ENCODE results near the gene CCDC188. TPM values are rescaled to one million over a fixed set of nuclear protein-coding genes. Genes with fewer than 3 reads are reported as not detected.

Gene CCDC188
- total and polyA plus RNA-seq, 9 of the 15 experiments (the other 6 are each of a cell fraction or from before 2014, with no cell fraction given) = not detected

- TF ChIP-seq ZBTB40 (IDR thresholded peaks at IDR 0.05) (no peak), ZBTB40 (CRISPR knock-in tag; IDR thresholded peaks at IDR 0.05) (0 out of 2 replicates have a peak, but pooled peaks have one; percentile 27), YY1 (IDR thresholded peaks at IDR 0.05; ENCODE audit: borderline replicate concordance in 1 of 3, control insufficient read depth in 1 of 3, extremely low read depth in 1 of 3, insufficient read depth in 3 of 3, insufficient read length in 1 of 3, insufficient replicate concordance in 2 of 3, low read depth in 1 of 3, low read length in 2 of 3) (no peak), FOXP1 (CRISPR knock-in tag; IDR thresholded peaks at IDR 0.05) (0 out of 2 replicates have a peak, but pooled peaks have one; percentile 6), MYBL2 (IDR thresholded peaks at IDR 0.05; ENCODE audit: low read depth) (no peak), MYBL2 (CRISPR knock-in tag; IDR thresholded peaks at IDR 0.05; ENCODE audit: borderline replicate concordance) (0 out of 2 replicates have a peak, but pooled peaks have one; percentile 68), ZNF431 (CRISPR knock-in tag; IDR thresholded peaks at IDR 0.05) (no peak), MED1 (CRISPR knock-in tag; IDR thresholded peaks at IDR 0.05; ENCODE audit: borderline replicate concordance) (0 out of 2 replicates have a peak, but pooled peaks have one; percentile 42), CREM (IDR thresholded peaks at IDR 0.05; ENCODE audit: low read depth) (no peak), JUN (IDR thresholded peaks at IDR 0.05; ENCODE audit: borderline replicate concordance, low read depth, low read length) (no peak), JUN (CRISPR knock-in tag; IDR thresholded peaks at IDR 0.05; ENCODE audit: borderline replicate concordance) (peak; percentile 66), ELK1 (CRISPR knock-in tag; IDR thresholded peaks at IDR 0.05) (0 out of 2 replicates have a peak, but pooled peaks have one; percentile 20), FOXJ2 (tag; IDR thresholded peaks at IDR 0.05) (no peak), RHOXF2B (CRISPR knock-in tag; conservative IDR thresholded peaks at IDR 0.05) (no peak), TEAD4 (IDR thresholded peaks at IDR 0.05; ENCODE audit: low read length) (no peak), TEAD4 (CRISPR knock-in tag; IDR thresholded peaks at IDR 0.05; ENCODE audit: borderline replicate concordance) (peak; percentile 73; the same call in 1 of the 2 replicates), TBL1XR1 (IDR thresholded peaks at IDR 0.05; ENCODE audit: low read length in 2 of 2) (0 out of 4 replicates have a peak, but pooled peaks of 1 of the 2 experiments have one; percentile 30), ZNF175 (CRISPR knock-in tag; IDR thresholded peaks at IDR 0.05; ENCODE audit: low read depth) (no peak), CHD1 (IDR thresholded peaks at IDR 0.05; ENCODE audit: low read length) (peak; percentile 29)
Observed at GRCh38 chr22:20173246-20173645, 22.4 kb upstream of the CCDC188 start (continued).
